ENCODE results near the gene GANAB. TPM values are rescaled to one million over a fixed set of nuclear protein-coding genes. Genes with fewer than 3 reads are reported as not detected.
"Not testable (repeated sequence)": the region's sequence is repeated elsewhere in the genome, so short reads cannot be mapped to it uniquely, and the experiment has no call there.

The GANAB gene
- total and polyA plus RNA-seq, 5 donors from 2014 or later = 128 to 169 (median 136) TPM

DNA sequence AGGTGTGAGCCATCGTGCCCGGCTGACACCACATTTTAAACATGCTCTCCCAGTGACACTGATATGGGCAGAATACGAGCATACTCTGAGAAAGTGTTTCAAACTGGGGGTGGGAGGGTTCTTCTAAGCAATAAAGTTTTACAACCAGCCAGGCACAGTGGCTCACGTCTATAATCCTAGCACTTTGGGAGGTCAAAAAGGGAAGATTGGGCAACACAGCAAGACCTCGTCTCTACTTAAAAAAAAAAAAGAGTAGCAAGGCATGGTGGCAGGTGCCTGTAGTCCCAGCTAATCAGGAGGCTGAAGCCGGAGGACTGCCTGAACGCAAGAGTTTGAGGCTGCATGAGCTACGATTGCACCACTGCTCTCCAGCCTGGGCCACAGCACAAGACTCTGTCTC lies 2.2 kb downstream of the GANAB start:
- peaks cover 11 to 50% (median 18%) of the 10 kb centered on the region in 4 donors for H3K4me1 Mint-ChIP-seq

DNA sequence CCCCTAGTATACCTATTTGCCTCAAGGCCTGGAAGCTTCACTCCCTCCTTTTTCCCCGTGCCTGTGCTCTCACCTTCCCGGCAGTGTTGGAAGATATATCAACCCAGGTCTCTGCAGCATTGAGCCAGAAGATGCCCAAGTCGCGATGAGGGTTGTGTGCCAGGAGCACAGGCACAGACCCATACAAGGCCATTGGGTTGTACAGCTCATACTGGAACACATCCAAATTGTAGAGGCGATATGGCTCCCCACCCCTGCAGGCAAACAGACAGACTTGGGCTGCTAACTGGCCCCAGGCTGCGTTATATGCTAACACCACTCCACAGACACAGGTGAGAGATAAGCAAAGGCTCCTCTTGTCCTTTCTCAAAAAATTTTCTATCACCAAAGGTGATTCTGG lies 13.9 kb downstream of the GANAB start:
- Histone ChIP-seq H3K4me3 (ENCODE audit: low read depth, low read length) (no peak overlapping the region), H3K36me3 (ENCODE audit: control insufficient read depth, insufficient read depth, low read length) (peaks cover 83% of the 10 kb centered on the region), H3K4me1 (ENCODE audit: control insufficient read depth, insufficient read depth, low read length, poor library complexity, severe bottlenecking) (peaks cover 4% of the 10 kb centered on the region), H3K9me3 (ENCODE audit: control insufficient read depth in 2 of 2, low read length in 2 of 2) (no peaks in the 10 kb centered on the region), H3K27ac (ENCODE audit: insufficient read depth, low read length, poor library complexity, severe bottlenecking) (no peak overlapping the region), H3K27me3 (ENCODE audit: control insufficient read depth, insufficient read depth, low read length) (no peaks in the 10 kb centered on the region)
- H3K4me3 Mint-ChIP-seq = no peak overlapping the region
- no peaks in the 10 kb centered on the region for H3K27me3 Mint-ChIP-seq
- DNase-seq (no peak), ATAC-seq (ENCODE audit: low read depth in 2 of 2) (no peak)
- H3K27ac Mint-ChIP-seq = peak overlapping the region in 1 of 3 donors; percentile 81
- peaks cover 0 to 30% (median 13%) of the 10 kb centered on the region in 4 donors for H3K4me1 Mint-ChIP-seq
- no peaks in the 10 kb centered on the region for H3K9me3 Mint-ChIP-seq
- H3K36me3 Mint-ChIP-seq = peaks cover 52% of the 10 kb centered on the region

More for the DNA sequence above, 2.2 kb downstream of the GANAB start:
- H3K27ac Mint-ChIP-seq = peak overlapping the region; percentile 17 to 63 (median 59)
- H3K27me3 Mint-ChIP-seq = no peaks in the 10 kb centered on the region
- Histone ChIP-seq H3K4me3 (ENCODE audit: low read depth, low read length) (no peak overlapping the region), H3K9me3 (ENCODE audit: control insufficient read depth in 2 of 2, low read length in 2 of 2) (no peaks in the 10 kb centered on the region), H3K4me1 (ENCODE audit: control insufficient read depth, insufficient read depth, low read length, poor library complexity, severe bottlenecking) (peaks cover 29% of the 10 kb centered on the region), H3K27me3 (ENCODE audit: control insufficient read depth, insufficient read depth, low read length) (no peaks in the 10 kb centered on the region), H3K27ac (ENCODE audit: insufficient read depth, low read length, poor library complexity, severe bottlenecking) (no peak overlapping the region), H3K36me3 (ENCODE audit: control insufficient read depth, insufficient read depth, low read length) (peaks cover 14% of the 10 kb centered on the region)
- H3K4me3 Mint-ChIP-seq = peak overlapping the region in 3 of 4 donors; percentile 41 to 95 (median 61)
- DNase-seq (no peak), ATAC-seq (ENCODE audit: low read depth in 2 of 2) (no peak)
- peaks cover 6% of the 10 kb centered on the region for H3K36me3 Mint-ChIP-seq
- no peaks in the 10 kb centered on the region for H3K9me3 Mint-ChIP-seq

DNA sequence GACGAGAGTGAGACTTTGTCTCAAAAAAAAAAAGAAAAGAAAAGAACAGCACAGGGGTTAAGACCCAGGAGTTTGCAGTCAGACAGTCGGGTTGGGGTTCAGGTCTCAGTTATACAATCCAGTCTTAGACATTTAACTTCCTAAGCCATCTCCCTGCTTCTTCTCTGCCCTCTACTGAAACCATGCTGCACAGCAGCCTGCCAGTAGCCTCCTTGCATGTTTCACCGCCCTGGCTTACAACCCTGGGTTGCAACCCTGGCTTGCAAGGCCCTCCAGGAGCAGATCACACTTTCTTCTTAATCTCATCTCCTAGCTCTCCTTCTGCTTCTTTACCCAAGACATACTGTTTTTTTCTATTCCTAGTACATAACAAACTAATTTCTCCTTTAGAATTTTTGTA lies 18.7 kb downstream of the GANAB start:
- no peak overlapping the region for H3K4me3 ChIP-seq (ENCODE audit: low read depth, low read length)
- no peaks in the 10 kb centered on the region for H3K4me1 ChIP-seq (ENCODE audit: control insufficient read depth, insufficient read depth, low read length, poor library complexity, severe bottlenecking)
- Mint-ChIP-seq H3K4me3 (peak overlapping the region in 2 of 4 donors; percentile 40 to 51), H3K27me3 (no peaks in the 10 kb centered on the region), H3K27ac (peak overlapping the region in 1 of 3 donors; percentile 90), H3K4me1 (peaks cover 0 to 7% (median 6%) of the 10 kb centered on the region in 4 donors), H3K9me3 (no peaks in the 10 kb centered on the region), H3K36me3 (peaks cover 49% of the 10 kb centered on the region)
- ATAC-seq (ENCODE audit: low read depth in 2 of 2) (no peak), DNase-seq (no peak)
- H3K36me3 ChIP-seq (ENCODE audit: control insufficient read depth, insufficient read depth, low read length) = peaks cover 72% of the 10 kb centered on the region
- H3K27me3 ChIP-seq (ENCODE audit: control insufficient read depth, insufficient read depth, low read length) = no peaks in the 10 kb centered on the region
- H3K9me3 ChIP-seq (ENCODE audit: control insufficient read depth in 2 of 2, low read length in 2 of 2) = no peaks in the 10 kb centered on the region
- H3K27ac ChIP-seq (ENCODE audit: insufficient read depth, low read length, poor library complexity, severe bottlenecking) = no peak overlapping the region

DNA sequence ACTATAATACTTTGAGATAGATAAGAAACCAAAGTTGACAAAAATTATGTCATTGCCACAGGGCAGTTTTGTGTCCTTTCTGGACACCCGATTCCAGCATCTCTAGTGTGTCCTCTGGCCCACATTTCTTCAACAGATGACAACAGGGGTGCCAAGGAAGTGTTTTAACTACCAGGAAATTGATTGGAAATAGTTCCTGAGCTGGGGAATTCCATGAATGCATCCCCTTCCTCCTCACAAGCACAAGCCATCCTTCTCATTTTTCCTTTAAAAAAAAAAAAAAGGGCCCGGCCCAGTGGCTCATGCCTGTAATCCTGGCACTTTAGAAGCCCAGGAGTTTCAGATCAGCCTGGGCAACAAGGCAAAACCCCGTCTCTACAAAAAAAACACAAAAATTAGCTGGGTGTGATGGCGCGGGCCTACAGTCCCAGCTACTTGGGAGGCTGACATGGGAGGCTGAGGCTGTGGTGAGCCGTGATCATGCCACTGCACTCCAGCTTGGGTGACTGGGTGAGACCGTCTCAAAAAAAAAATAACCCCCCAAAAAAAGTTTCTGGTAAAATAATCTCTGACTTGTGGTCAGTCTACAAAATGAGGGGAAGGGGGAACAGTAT lies 23.8 kb downstream of the GANAB start:
- peak overlapping the region; percentile 10 for H3K4me3 ChIP-seq (ENCODE audit: low read depth, low read length)
- peaks cover 22% of the 10 kb centered on the region for H3K4me1 ChIP-seq (ENCODE audit: control insufficient read depth, insufficient read depth, low read length, poor library complexity, severe bottlenecking)
- H3K27ac ChIP-seq (ENCODE audit: insufficient read depth, low read length, poor library complexity, severe bottlenecking) = peak overlapping the region; percentile 96
- no peaks in the 10 kb centered on the region for H3K9me3 ChIP-seq (ENCODE audit: control insufficient read depth in 2 of 2, low read length in 2 of 2)
- no peak for ATAC-seq (ENCODE audit: low read depth in 2 of 2)
- peak overlapping the region; percentile 92 to 95 (median 95) for H3K4me3 Mint-ChIP-seq
- no peaks in the 10 kb centered on the region for H3K27me3 ChIP-seq (ENCODE audit: control insufficient read depth, insufficient read depth, low read length)
- H3K4me1 Mint-ChIP-seq = peaks cover 7 to 28% (median 16%) of the 10 kb centered on the region in 4 donors
- H3K36me3 Mint-ChIP-seq = peaks cover 24% of the 10 kb centered on the region
- peaks cover 26% of the 10 kb centered on the region for H3K36me3 ChIP-seq (ENCODE audit: control insufficient read depth, insufficient read depth, low read length)
- no peaks in the 10 kb centered on the region for H3K9me3 Mint-ChIP-seq
- DNase-seq = no peak
- H3K27ac Mint-ChIP-seq = peak overlapping the region; percentile 96 to 99 (median 99)
- H3K27me3 Mint-ChIP-seq = no peaks in the 10 kb centered on the region

DNA sequence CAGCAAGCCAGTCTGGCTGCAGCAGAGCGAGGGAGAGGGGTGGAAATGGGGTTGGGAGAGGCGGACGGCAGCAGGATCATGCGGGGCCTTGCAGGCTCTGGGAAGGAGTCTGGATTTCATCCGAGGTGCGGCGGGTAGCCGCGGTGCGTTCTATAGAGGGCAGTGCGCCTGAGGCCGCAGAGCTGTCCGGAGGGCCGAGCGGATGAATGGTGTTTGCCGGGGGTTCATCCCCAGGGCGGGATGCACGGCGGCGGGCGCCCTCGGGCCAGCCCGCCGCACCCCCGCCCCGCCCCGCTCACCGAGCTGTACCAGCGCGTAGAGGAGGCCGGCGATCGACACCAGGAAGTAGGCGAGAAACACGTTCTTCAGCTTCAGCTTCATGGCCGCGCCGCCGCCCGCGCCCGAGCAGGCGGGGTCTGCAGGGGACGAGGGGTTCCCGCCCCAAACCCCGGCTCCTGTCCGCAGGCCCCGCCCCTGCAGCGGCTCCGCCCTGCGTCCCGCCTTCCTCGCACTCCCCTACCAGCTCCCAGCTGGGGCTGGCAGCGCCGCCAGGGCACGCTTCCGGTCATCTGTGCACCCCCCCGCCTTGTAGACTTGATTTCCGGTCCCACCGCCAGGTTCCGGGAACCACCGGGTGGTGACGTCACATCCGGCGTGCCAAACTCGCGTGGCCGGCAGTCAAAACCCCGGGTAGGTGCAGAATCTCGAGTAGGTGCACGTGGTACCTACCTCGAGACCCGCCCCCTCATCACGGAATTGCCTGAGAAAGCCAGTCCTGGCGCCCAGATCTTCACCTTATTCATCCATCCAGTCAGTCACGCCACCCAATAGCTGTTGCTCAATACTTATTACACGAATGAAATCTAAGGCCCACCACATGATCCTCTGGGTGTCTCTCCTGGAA lies 24.6 kb downstream of the GANAB start, which contains the start of gene B3GAT3:
Gene B3GAT3 (minus strand): TSS at position 420 of the 904 bp plus-strand sequence. CDS start 39 bp downstream, at position 381.
- Histone ChIP-seq H3K27me3 (ENCODE audit: control insufficient read depth, insufficient read depth, low read length) (no peaks in the 10 kb centered on the region), H3K36me3 (ENCODE audit: control insufficient read depth, insufficient read depth, low read length) (peaks cover 18% of the 10 kb centered on the region), H3K4me3 (ENCODE audit: low read depth, low read length) (peak within 1 kb of the TSS; percentile 85), H3K27ac (ENCODE audit: insufficient read depth, low read length, poor library complexity, severe bottlenecking) (peak within 1 kb of the TSS; percentile 96), H3K4me1 (ENCODE audit: control insufficient read depth, insufficient read depth, low read length, poor library complexity, severe bottlenecking) (peaks cover 22% of the 10 kb centered on the region), H3K9me3 (ENCODE audit: control insufficient read depth in 2 of 2, low read length in 2 of 2) (no peaks in the 10 kb centered on the region)
- H3K27ac Mint-ChIP-seq = peak within 1 kb of the TSS; percentile 96 to 99 (median 99)
- peaks cover 7 to 31% (median 16%) of the 10 kb centered on the region in 4 donors for H3K4me1 Mint-ChIP-seq
- no peaks in the 10 kb centered on the region for H3K27me3 Mint-ChIP-seq
- H3K36me3 Mint-ChIP-seq = peaks cover 20% of the 10 kb centered on the region
- DNase-seq = peak; percentile 96 to 99 (median 97)
- H3K4me3 Mint-ChIP-seq = peak within 1 kb of the TSS; percentile 95 to 99 (median 96)
- ATAC-seq (ENCODE audit: low read depth in 2 of 2) = peak; percentile 82 to 84
- no peaks in the 10 kb centered on the region for H3K9me3 Mint-ChIP-seq

DNA sequence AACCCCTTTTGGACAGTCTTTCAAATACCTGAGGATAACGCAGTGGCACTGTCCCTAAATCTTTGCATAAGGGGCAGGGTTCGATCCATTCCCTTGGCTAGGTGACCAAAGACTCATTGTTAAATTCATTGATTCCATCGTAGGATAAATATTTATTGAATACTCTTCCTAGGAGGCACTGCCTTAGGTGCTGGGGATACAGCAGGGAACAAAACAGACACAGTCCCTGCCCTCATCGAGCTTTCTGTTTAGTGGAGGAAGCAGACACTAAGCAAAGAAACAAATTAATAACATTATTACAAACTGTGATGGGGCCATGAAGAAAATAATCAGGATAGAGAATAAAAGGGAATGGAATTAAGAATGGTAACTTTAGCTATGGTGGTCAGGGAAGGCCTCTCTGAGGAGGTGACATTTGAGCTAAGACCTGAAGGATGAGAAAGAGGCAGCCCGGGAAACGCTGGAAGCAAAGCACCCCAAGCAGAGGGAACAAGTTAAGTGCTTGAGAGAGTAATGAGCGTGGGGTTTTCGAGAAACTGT lies 25.3 kb downstream of the GANAB start:
- H3K4me1 Mint-ChIP-seq = peaks cover 7 to 31% (median 18%) of the 10 kb centered on the region in 4 donors
- peak overlapping the region; percentile 93 to 99 (median 96) for H3K4me3 Mint-ChIP-seq
- peaks cover 18% of the 10 kb centered on the region for H3K36me3 Mint-ChIP-seq
- no peak for DNase-seq
- Histone ChIP-seq H3K27ac (ENCODE audit: insufficient read depth, low read length, poor library complexity, severe bottlenecking) (peak overlapping the region; percentile 96), H3K4me3 (ENCODE audit: low read depth, low read length) (peak overlapping the region; percentile 85), H3K27me3 (ENCODE audit: control insufficient read depth, insufficient read depth, low read length) (no peaks in the 10 kb centered on the region), H3K4me1 (ENCODE audit: control insufficient read depth, insufficient read depth, low read length, poor library complexity, severe bottlenecking) (peaks cover 22% of the 10 kb centered on the region), H3K36me3 (ENCODE audit: control insufficient read depth, insufficient read depth, low read length) (peaks cover 11% of the 10 kb centered on the region), H3K9me3 (ENCODE audit: control insufficient read depth in 2 of 2, low read length in 2 of 2) (no peaks in the 10 kb centered on the region)
- H3K27ac Mint-ChIP-seq = peak overlapping the region; percentile 90 to 96 (median 96)
- H3K9me3 Mint-ChIP-seq = no peaks in the 10 kb centered on the region
- no peak for ATAC-seq (ENCODE audit: low read depth in 2 of 2)
- no peaks in the 10 kb centered on the region for H3K27me3 Mint-ChIP-seq

DNA sequence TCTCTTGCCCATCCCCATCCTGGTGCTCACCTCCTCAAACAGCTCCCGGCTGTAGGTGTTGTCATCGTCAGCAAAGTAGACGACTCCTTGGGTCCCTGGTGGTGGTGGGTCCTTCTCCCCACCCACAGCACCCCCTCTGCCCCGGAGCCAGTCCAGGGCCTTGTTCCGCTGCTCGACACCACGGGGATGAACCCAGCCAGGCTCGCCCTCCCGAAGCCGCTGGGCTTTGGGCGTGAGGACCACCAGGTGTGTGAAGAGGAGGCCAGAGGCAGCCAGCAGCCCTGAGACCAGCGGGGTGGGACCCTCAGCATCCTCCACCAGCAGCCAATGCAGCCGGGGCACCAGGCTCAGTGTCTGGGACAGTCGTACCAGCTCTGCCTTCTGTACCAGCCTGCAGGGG lies 29.5 kb downstream of the GANAB start:
- not testable (repeated sequence) for H3K27me3 ChIP-seq (ENCODE audit: control insufficient read depth, insufficient read depth, low read length); H3K9me3 ChIP-seq (ENCODE audit: control insufficient read depth in 2 of 2, low read length in 2 of 2); H3K27ac ChIP-seq (ENCODE audit: insufficient read depth, low read length, poor library complexity, severe bottlenecking); H3K27me3 Mint-ChIP-seq; ATAC-seq (ENCODE audit: low read depth in 2 of 2); H3K4me3 ChIP-seq (ENCODE audit: low read depth, low read length); H3K9me3 Mint-ChIP-seq; DNase-seq; H3K36me3 Mint-ChIP-seq; H3K36me3 ChIP-seq (ENCODE audit: control insufficient read depth, insufficient read depth, low read length)
- Mint-ChIP-seq H3K4me3 (peak overlapping the region in 1 of 4 donors; percentile 47), H3K4me1 (peaks cover 7 to 48% (median 25%) of the 10 kb centered on the region in 4 donors), H3K27ac (peak overlapping the region in 1 of 3 donors; percentile 69)
- H3K4me1 ChIP-seq (ENCODE audit: control insufficient read depth, insufficient read depth, low read length, poor library complexity, severe bottlenecking) = peaks cover 31% of the 10 kb centered on the region

All from CD4-positive, CD25-positive, alpha-beta regulatory T cell (primary cell).